ENCODE data around the gene ERFE. TPM values are rescaled to one million over a fixed set of nuclear protein-coding genes. Genes with fewer than 3 reads are reported as not detected.

Gene ERFE
- total RNA-seq, 1 donor from 2014 or later, result not detected

- no peak overlapping the region for H3K27ac Mint-ChIP-seq
These were observed 9.0 kb downstream of the ERFE start for GRCh38 chr2:238167761-238168160.

DNA sequence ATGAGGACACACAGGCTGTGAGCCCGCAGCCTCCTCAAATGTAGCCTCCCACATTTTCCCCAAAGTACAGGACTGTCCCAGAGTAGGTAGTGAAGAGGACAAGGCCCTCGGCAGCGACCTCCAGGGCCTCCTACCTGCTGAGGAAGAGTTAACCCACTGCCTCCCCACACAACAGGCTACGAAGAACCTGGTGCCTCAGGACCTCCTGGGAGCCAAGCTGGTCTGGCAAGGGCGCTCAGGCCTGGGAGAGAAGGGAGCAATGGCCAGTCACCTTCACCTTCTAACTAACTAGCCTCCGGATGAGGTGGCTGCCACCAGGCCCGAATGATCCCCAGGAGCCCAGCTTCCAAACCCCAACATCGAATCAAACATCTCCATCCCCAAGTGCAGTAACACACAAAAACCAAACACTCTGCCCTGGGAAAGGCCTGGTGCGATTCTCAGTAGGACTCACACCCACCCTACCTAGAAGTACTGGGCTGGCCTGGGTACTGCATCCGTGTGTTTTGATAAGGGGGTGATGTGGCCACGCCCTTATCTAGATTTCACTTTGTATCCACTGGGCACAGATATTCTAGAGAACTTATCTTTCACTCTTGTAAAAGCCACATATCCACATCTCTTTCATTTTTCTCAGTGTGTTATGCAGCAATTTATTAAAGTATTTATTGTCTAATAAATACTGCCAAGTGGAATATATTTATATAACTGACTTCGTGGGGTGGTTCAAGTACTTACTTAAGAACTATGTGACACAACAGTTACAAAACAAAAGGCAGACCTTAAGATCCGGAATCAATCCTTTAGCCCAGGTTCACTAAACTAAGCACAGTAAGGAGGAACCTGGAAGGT is 9.7 kb downstream of the ERFE start:
- Histone ChIP-seq H3K36me3 (no peaks in the 10 kb centered on the region), H3K9me3 (ENCODE audit: low read depth) (no peaks in the 10 kb centered on the region), H3K4me3 (no peak overlapping the region), H3K27ac (no peak overlapping the region), H2AFZ (replicated peaks) (no peak overlapping the region), H3K79me2 (ENCODE audit: low read depth) (no peaks in the 10 kb centered on the region), H4K20me1 (ENCODE audit: low read depth) (peaks cover 6% of the 10 kb centered on the region), H3K4me1 (no peaks in the 10 kb centered on the region), H3K27me3 (peaks cover 28% of the 10 kb centered on the region), H3K9ac (no peak overlapping the region), H3F3A (ENCODE audit: low read depth) (no peaks in the 10 kb centered on the region), H3K4me2 (no peak overlapping the region)
- Mint-ChIP-seq H3K27me3 (ENCODE audit: insufficient read depth, low read depth) (peaks cover 13% of the 10 kb centered on the region), H3K9me3 (peaks cover 3% of the 10 kb centered on the region), H3K27ac (no peak overlapping the region), H3K36me3 (peaks cover 22% of the 10 kb centered on the region), H3K4me3 (no peak overlapping the region), H3K4me1 (peaks cover 3% of the 10 kb centered on the region)
- DNase-seq (ENCODE audit: low spot score), result no peak
- no peak for TF ChIP-seq EZH2phosphoT487 (IDR thresholded peaks at IDR 0.05)
- TF ChIP-seq EZH2 (IDR thresholded peaks at IDR 0.05), result no peak
- TF ChIP-seq CTCF (IDR thresholded peaks at IDR 0.05), result no peak

More at GRCh38 chr2:238167761-238168160, 9.0 kb downstream of the ERFE start:
- TF ChIP-seq EZH2 (IDR thresholded peaks at IDR 0.05) (no peak), CTCF (IDR thresholded peaks at IDR 0.05) (no peak), EZH2phosphoT487 (IDR thresholded peaks at IDR 0.05) (no peak)
- Histone ChIP-seq H4K20me1 (ENCODE audit: low read depth) (peaks cover 12% of the 10 kb centered on the region), H3F3A (ENCODE audit: low read depth) (no peaks in the 10 kb centered on the region), H3K27ac (no peak overlapping the region), H3K4me3 (no peak overlapping the region), H3K9ac (no peak overlapping the region), H2AFZ (replicated peaks) (no peak overlapping the region), H3K36me3 (no peaks in the 10 kb centered on the region), H3K9me3 (ENCODE audit: low read depth) (no peaks in the 10 kb centered on the region), H3K27me3 (peaks cover 34% of the 10 kb centered on the region), H3K79me2 (ENCODE audit: low read depth) (no peaks in the 10 kb centered on the region), H3K4me2 (no peak overlapping the region), H3K4me1 (no peaks in the 10 kb centered on the region)
- DNase-seq (ENCODE audit: low spot score), result no peak
- peaks cover 3% of the 10 kb centered on the region for H3K4me1 Mint-ChIP-seq
- peaks cover 3% of the 10 kb centered on the region for H3K9me3 Mint-ChIP-seq
- no peak overlapping the region for H3K4me3 Mint-ChIP-seq
- peaks cover 15% of the 10 kb centered on the region for H3K36me3 Mint-ChIP-seq
- H3K27me3 Mint-ChIP-seq (ENCODE audit: insufficient read depth, low read depth), result peaks cover 15% of the 10 kb centered on the region

DNA sequence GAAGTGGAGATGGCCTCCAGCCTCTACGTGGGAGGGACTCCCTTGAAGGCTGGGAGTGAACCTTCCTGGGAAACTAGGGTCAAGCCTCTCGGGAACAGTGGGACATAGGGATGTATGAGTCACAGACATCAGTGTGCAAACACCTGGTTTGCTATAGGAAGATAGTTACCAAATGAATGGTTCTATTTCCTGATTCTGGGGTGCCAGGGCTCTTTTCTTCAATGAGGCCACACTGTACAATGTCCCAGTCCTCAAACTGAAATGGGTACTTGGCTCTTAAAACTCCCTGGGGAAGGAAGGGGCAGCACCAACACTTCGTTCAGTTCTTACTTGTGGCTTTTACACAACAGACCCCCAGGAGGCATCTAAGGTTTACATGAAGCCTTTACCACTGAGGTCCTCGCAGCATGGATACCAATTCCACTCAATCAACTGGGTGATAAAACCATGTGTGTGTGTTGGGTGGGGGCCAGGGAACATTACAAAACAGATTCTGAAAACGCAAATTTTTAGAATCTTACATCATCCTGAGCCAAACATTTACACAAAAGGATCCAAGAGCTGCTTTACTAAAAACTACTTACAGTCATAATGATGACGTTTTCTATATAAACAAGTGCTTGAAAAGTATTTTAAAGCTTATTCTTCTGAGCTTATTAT is 10.4 kb downstream of the ERFE start:
- peaks cover 20% of the 10 kb centered on the region for H3K27me3 ChIP-seq
- H3K4me3 ChIP-seq, result no peak overlapping the region
- H3K27ac ChIP-seq, result no peak overlapping the region
- no peak overlapping the region for H2AFZ ChIP-seq (replicated peaks)
- Mint-ChIP-seq H3K27ac (no peak overlapping the region), H3K4me3 (no peak overlapping the region), H3K36me3 (peaks cover 24% of the 10 kb centered on the region), H3K4me1 (peaks cover 3% of the 10 kb centered on the region), H3K27me3 (ENCODE audit: insufficient read depth, low read depth) (peaks cover 13% of the 10 kb centered on the region), H3K9me3 (peaks cover 3% of the 10 kb centered on the region)
- H3K9ac ChIP-seq, result no peak overlapping the region
- H3K36me3 ChIP-seq, result no peaks in the 10 kb centered on the region
- TF ChIP-seq CTCF (IDR thresholded peaks at IDR 0.05) (no peak), EZH2phosphoT487 (IDR thresholded peaks at IDR 0.05) (no peak), EZH2 (IDR thresholded peaks at IDR 0.05) (no peak)
- no peaks in the 10 kb centered on the region for H3K9me3 ChIP-seq (ENCODE audit: low read depth)
- H4K20me1 ChIP-seq (ENCODE audit: low read depth), result peaks cover 6% of the 10 kb centered on the region
- no peaks in the 10 kb centered on the region for H3K4me1 ChIP-seq
- H3K79me2 ChIP-seq (ENCODE audit: low read depth), result no peaks in the 10 kb centered on the region
- no peak for DNase-seq (ENCODE audit: low spot score)
- H3F3A ChIP-seq (ENCODE audit: low read depth), result no peaks in the 10 kb centered on the region
- no peak overlapping the region for H3K4me2 ChIP-seq
